Gastrocnemius medialis (tissue), 4 donors: ENCODE results near the gene ST8SIA1.

Experiments used
- POLR2A ChIP-seq, 2 donors: fragments of 450-650 bp; IDR thresholded peaks; one replicate each; pipeline ENCODE4 v1.6.1; 2017; ENCODE audit warnings: antibody characterized with exemption in 2 of 2, mild to moderate bottlenecking in 2 of 2, moderate library complexity in 2 of 2
- TF ChIP-seq, protein P1 (sequence below), 5 experiments: fragments of 450-650 bp in 3 of 5; fragments of 200-600 bp in 2 of 5; sonication (generic) in 2 of 5; IDR thresholded peaks in 4 of 5; conservative IDR thresholded peaks in 1 of 5; 1 replicate in 4 of 5; 2 replicates in 1 of 5; pipeline ENCODE4 v1.5.1; 2016 to 2019; ENCODE audit warnings: antibody characterized with exemption in 5 of 5, mild to moderate bottlenecking in 3 of 5, moderate library complexity in 3 of 5

DNA sequence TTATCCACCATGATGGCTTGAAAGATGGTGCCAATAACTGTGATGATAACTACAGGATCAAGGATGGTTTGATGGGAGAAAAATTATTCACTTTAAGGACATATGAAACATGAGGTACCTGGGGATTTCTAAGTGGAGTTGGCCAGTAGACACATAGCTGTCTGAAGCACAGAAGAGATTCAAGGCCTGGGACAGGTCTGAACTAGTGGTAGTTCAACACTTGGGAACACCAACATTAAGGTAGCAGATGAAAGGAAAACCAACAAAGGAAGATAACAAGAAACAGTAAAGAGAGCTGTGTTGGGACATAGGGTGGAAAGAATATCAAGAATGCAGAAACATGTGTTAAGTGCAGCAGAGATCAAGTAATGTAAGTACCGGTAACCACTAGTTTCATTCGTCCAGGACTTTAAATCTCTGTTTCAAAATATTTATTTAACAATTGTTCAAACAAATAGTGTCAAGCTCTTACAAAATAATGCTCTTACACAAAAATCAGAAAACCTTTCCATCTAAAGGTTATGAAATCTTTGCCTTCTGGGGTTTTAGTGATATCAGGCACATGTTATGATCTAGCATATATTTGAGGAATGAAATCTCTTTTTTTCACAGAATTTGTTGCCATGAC, 104.7 kb downstream of the ST8SIA1 start:
- TF ChIP-seq, protein P1, sequence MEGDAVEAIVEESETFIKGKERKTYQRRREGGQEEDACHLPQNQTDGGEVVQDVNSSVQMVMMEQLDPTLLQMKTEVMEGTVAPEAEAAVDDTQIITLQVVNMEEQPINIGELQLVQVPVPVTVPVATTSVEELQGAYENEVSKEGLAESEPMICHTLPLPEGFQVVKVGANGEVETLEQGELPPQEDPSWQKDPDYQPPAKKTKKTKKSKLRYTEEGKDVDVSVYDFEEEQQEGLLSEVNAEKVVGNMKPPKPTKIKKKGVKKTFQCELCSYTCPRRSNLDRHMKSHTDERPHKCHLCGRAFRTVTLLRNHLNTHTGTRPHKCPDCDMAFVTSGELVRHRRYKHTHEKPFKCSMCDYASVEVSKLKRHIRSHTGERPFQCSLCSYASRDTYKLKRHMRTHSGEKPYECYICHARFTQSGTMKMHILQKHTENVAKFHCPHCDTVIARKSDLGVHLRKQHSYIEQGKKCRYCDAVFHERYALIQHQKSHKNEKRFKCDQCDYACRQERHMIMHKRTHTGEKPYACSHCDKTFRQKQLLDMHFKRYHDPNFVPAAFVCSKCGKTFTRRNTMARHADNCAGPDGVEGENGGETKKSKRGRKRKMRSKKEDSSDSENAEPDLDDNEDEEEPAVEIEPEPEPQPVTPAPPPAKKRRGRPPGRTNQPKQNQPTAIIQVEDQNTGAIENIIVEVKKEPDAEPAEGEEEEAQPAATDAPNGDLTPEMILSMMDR (IDR thresholded peaks at IDR 0.05 in 4 of 5, conservative IDR thresholded peaks at IDR 0.05 in 1 of 5) = no peak
- no peak for TF ChIP-seq POLR2A (IDR thresholded peaks at IDR 0.05)
